B cell (primary cell): Measurements from ENCODE around the gene ZNF541. TPM values are rescaled to one million over a fixed set of nuclear protein-coding genes. Genes with fewer than 3 reads are reported as not detected.

Source experiments
- ATAC-seq: fragments of 200-7000 bp; cut with Tn5 transposase; one replicate; pipeline ENCODE4 v1.10.0; 2021; ENCODE audit warnings: low read depth, mild to moderate bottlenecking, moderate number of reproducible peaks, moderate library complexity
- CTCF ChIA-PET: fragments of 350-600 bp; sonication (Branson Sonifier 250); formaldehyde crosslinking; loops from one replicate; lab custom pipeline; 2021; ENCODE audit warnings: antibody characterized with exemption, inconsistent platforms; lab: Charles Lee
- POLR2A ChIA-PET: fragments of 350-600 bp; sonication (Branson Sonifier 250); formaldehyde crosslinking; loops from one replicate; lab custom pipeline; 2021; ENCODE audit warnings: antibody characterized with exemption; lab: Charles Lee
- DNase-seq: peaks from one replicate; pipeline ENCODE4 v3.0.0; 2013
- H2AFZ ChIP-seq: 2 replicates; pipeline ENCODE4 v1.6.1; 2012; ENCODE audit warnings: mild to moderate bottlenecking, low read depth, low read length; ENCODE audit not compliant: insufficient read depth, poor library complexity, severe bottlenecking
- H3K27ac ChIP-seq, 2 donors: 1 replicate in 1 of 2; 2 replicates in 1 of 2; pipeline ENCODE4 v1.5.1; 2012 to 2013; ENCODE audit warnings: low read length in 2 of 2, mild to moderate bottlenecking in 2 of 2, moderate library complexity in 1 of 2
- H3K27me3 ChIP-seq, 4 experiments: fragments of 200-600 bp in 1 of 4; sonication (generic) in 1 of 4; replicated peaks in 1 of 4; 1 replicate in 2 of 4; 2 replicates in 2 of 4; pipeline versions ENCODE4 v1.6.1 to v1.7.0; 2013 to 2016; ENCODE audit warnings: low read length in 3 of 4, mild to moderate bottlenecking in 2 of 4, mixed read lengths in 1 of 4, moderate library complexity in 1 of 4; ENCODE audit not compliant: insufficient read depth in 4 of 4, control insufficient read depth in 3 of 4; ENCODE audit errors: control extremely low read depth in 1 of 4
- H3K36me3 ChIP-seq, 2 experiments: replicated peaks in 1 of 2; 1 replicate in 1 of 2; 2 replicates in 1 of 2; pipeline versions ENCODE4 v1.6.1 to v1.7.1; 2013; ENCODE audit warnings: low read length in 1 of 2; ENCODE audit not compliant: insufficient read depth in 2 of 2, control insufficient read depth in 1 of 2; ENCODE audit errors: control extremely low read depth in 1 of 2, extremely low read depth in 1 of 2
- H3K4me1 ChIP-seq, 2 donors: fragments of 200-600 bp in 1 of 2; sonication (generic) in 1 of 2; 1 replicate in 1 of 2; 2 replicates in 1 of 2; pipeline versions ENCODE4 v1.5.1 to v1.6.1; 2013 to 2017; ENCODE audit warnings: low read length in 2 of 2; ENCODE audit not compliant: control insufficient read depth in 2 of 2, insufficient read depth in 2 of 2
- H3K4me2 ChIP-seq: replicated peaks from 2 replicates; pipeline ENCODE3; 2012; ENCODE audit warnings: mild to moderate bottlenecking, low read depth, low read length; ENCODE audit not compliant: poor library complexity, severe bottlenecking
- H3K4me3 ChIP-seq, 5 experiments: fragments of 200-600 bp in 1 of 5; sonication (generic) in 1 of 5; 1 replicate in 3 of 5; 2 replicates in 2 of 5; pipeline versions ENCODE4 v1.5.1 to v1.7.0; 2011 to 2016; ENCODE audit warnings: low read length in 4 of 5, mild to moderate bottlenecking in 4 of 5, low read depth in 2 of 5, control low read depth in 1 of 5, moderate library complexity in 1 of 5; ENCODE audit not compliant: insufficient read depth in 1 of 5; ENCODE audit errors: control extremely low read depth in 1 of 5, extremely low read depth in 1 of 5
- H3K79me2 ChIP-seq: fragments of 200-600 bp; sonication (generic); one replicate; pipeline ENCODE4 v1.6.0; 2016; ENCODE audit warnings: low read length; ENCODE audit not compliant: control insufficient read depth, insufficient read depth
- H3K9ac ChIP-seq: fragments of 200-600 bp; sonication (generic); 2 replicates; pipeline ENCODE4 v1.6.1; 2017; ENCODE audit warnings: mild to moderate bottlenecking, low read length, moderate library complexity
- H3K9me3 ChIP-seq, 3 donors: one replicate each; pipeline versions ENCODE4 v1.6.1 to v1.7.1; 2013; ENCODE audit warnings: low read length in 2 of 3; ENCODE audit not compliant: control insufficient read depth in 2 of 3, insufficient read depth in 1 of 3; ENCODE audit errors: control extremely low read depth in 1 of 3
- H4K20me1 ChIP-seq: 2 replicates; pipeline ENCODE4 v1.6.0; 2012; ENCODE audit warnings: mild to moderate bottlenecking, low read length; ENCODE audit not compliant: insufficient read depth, control insufficient read depth, poor library complexity, severe bottlenecking
- H3K27ac Mint-ChIP-seq: one replicate; pipeline ENCODE4 v1.8.0; 2021; ENCODE audit warnings: mixed read lengths
- H3K27me3 Mint-ChIP-seq: one replicate; pipeline ENCODE4 v1.8.0; 2021; ENCODE audit warnings: mixed read lengths
- H3K4me1 Mint-ChIP-seq: one replicate; pipeline ENCODE4 v1.8.0; 2021; ENCODE audit warnings: mixed read lengths
- H3K4me3 Mint-ChIP-seq: one replicate; pipeline ENCODE4 v1.8.0; 2021; ENCODE audit warnings: mixed read lengths
- H3K9me3 Mint-ChIP-seq: one replicate; pipeline ENCODE4 v1.8.0; 2022; ENCODE audit warnings: mixed read lengths; ENCODE audit not compliant: insufficient read depth
- EZH2 ChIP-seq: IDR thresholded peaks from 2 replicates; pipeline ENCODE4 v1.6.1; 2012; ENCODE audit warnings: borderline replicate concordance, low read depth, mild to moderate bottlenecking, moderate library complexity, low read length; ENCODE audit not compliant: insufficient read depth, poor library complexity, severe bottlenecking
- WGBS: methylation state at CpG from one replicate; pipeline ENCODE4 v1.1.5; 2013; ENCODE audit warnings: missing lambda C conversion rate; ENCODE audit not compliant: insufficient coverage; 5-methylcytosine and 5-hydroxymethylcytosine counted together
- intact Hi-C: fragments of 100-400 bp; cut with micrococcal nuclease; formaldehyde crosslinking; loops from one replicate; pipeline ENCODE4 v1.10.0; 2022
- polyA minus RNA-seq: library from RNA; depleted of rRNA, polyadenylated mRNA; stranded (reverse); fragments of >200 nt; gene quantifications from 2 replicates; pipeline ENCODE4 v1.2.3, GENCODE V29; 2012
- polyA plus RNA-seq: library from polyadenylated mRNA; depleted of rRNA; stranded (reverse); fragments of >200 nt; gene quantifications from 2 replicates; pipeline ENCODE4 v1.2.3, GENCODE V29; 2012
- total RNA-seq, 2 donors: library from RNA; stranded (reverse); fragments of 120-200 nt in 1 of 2; gene quantifications; 1 replicate in 1 of 2; 2 replicates in 1 of 2; pipeline versions ENCODE4 v1.2.3 to v1.2.4, GENCODE V29; 2013 to 2022
- TF ChIP-seq, protein P1 (sequence below): fragments of 200-600 bp; IDR thresholded peaks from one replicate; pipeline ENCODE4 v1.8.0; 2022; ENCODE audit warnings: antibody characterized with exemption, mild to moderate bottlenecking

ZNF541 gene, protein sequence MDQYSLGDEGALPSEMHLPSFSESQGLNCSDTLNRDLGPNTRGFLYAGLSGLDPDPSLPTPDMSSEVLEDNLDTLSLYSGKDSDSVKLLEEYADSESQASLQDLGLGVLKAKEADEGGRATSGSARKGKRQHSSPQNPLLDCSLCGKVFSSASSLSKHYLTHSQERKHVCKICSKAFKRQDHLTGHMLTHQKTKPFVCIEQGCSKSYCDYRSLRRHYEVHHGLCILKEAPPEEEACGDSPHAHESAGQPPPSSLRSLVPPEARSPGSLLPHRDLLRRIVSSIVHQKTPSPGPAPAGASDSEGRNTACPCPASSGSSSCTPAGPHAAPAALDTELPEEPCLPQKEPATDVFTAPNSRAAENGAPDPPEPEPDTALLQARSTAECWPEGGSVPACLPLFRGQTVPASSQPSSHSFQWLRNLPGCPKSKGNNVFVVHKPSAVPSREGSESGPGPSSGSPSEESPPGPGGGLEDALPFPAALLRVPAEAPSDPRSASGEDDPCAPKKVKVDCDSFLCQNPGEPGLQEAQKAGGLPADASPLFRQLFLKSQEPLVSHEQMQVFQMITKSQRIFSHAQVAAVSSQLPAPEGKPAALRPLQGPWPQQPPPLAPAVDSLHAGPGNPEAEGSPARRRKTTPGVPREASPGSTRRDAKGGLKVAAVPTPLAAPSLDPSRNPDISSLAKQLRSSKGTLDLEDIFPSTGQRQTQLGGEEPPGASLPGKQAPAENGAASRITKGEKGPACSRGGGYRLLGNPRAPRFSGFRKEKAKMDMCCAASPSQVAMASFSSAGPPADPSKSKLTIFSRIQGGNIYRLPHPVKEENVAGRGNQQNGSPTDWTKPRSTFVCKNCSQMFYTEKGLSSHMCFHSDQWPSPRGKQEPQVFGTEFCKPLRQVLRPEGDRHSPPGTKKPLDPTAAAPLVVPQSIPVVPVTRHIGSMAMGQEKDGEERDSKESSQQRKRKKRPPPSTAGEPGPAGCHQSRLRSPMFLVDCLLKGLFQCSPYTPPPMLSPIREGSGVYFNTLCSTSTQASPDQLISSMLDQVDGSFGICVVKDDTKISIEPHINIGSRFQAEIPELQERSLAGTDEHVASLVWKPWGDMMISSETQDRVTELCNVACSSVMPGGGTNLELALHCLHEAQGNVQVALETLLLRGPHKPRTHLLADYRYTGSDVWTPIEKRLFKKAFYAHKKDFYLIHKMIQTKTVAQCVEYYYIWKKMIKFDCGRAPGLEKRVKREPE (N-terminal part only)
- total RNA-seq: not detected in 2 replicates
- total RNA-seq (2013): not detected
- polyA plus RNA-seq: 0.03 TPM in 1 of 2 replicates, not detected in the other
- 0.07 TPM in 1 of 2 replicates, not detected in the other for polyA minus RNA-seq

DNA sequence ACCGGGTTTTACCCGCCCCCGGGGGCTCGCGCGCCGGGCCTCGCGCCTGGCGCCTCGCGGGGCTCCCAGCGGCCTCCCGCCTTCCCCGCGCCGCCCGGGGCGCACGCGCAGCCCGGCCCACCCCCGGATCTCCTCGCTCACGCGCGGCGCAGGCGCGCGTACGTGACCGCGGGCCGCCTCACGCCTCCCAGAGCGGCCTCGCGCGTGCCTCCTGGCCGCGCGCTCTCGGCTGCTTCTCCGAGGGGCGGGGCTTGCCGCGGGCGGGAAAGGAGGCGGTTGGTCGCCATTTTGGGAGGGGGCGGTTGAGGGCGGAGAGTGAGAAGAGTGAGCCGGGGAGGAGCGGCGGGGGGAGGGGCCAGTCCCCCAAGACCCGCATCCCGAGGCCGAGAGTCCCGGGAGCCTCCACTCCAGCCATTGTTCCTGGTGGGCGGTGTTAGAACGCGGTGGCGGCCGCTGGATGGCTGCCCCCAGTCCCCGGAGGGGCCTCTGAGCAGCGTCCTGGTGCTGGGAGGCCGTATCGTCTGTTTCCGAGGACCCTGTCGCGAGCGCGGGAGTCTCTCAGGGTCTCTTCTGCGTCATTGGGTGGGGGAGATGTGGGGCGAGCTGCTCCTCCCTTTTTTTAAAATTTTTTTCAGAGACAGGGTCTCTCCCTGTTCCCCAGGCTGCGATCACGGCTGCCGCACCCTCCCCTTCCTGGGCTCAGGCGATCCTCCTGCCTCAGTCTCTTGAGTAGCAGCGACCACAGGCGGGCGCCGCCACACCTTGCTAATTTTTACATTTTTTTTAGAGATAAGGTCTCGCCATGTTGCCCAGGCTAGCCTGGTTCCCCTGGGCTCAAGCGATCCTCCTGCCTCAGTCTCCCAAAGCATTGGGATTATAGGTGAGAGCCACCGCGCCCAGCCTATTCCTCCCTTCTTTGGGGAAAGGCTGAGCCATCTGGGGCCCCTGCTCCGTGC, at the start of gene ZNF541:
Gene ZNF541 (minus strand): TSS at position 78 of the 956 bp plus-strand sequence. CDS start 17,292 bp downstream, outside the sequence.
- H3K9ac ChIP-seq: peak within 1 kb of the TSS; percentile 13
- peak; percentile 28 for ATAC-seq
- CTCF ChIA-PET: no interaction called here
- peaks cover 24 to 28% of the 10 kb centered on the region in 2 donors for H3K4me1 ChIP-seq
- Mint-ChIP-seq H3K27ac (no peak within 1 kb of the TSS), H3K27me3 (peaks cover 40% of the 10 kb centered on the region), H3K9me3 (no peaks in the 10 kb centered on the region), H3K4me3 (peak within 1 kb of the TSS; percentile 44), H3K4me1 (peaks cover 22% of the 10 kb centered on the region)
- intact Hi-C loops: no loop called here
- POLR2A ChIA-PET: no interaction called here
- peaks cover 0 to 20% (median 0%) of the 10 kb centered on the region in 3 donors for H3K9me3 ChIP-seq
- TF ChIP-seq, protein P1, sequence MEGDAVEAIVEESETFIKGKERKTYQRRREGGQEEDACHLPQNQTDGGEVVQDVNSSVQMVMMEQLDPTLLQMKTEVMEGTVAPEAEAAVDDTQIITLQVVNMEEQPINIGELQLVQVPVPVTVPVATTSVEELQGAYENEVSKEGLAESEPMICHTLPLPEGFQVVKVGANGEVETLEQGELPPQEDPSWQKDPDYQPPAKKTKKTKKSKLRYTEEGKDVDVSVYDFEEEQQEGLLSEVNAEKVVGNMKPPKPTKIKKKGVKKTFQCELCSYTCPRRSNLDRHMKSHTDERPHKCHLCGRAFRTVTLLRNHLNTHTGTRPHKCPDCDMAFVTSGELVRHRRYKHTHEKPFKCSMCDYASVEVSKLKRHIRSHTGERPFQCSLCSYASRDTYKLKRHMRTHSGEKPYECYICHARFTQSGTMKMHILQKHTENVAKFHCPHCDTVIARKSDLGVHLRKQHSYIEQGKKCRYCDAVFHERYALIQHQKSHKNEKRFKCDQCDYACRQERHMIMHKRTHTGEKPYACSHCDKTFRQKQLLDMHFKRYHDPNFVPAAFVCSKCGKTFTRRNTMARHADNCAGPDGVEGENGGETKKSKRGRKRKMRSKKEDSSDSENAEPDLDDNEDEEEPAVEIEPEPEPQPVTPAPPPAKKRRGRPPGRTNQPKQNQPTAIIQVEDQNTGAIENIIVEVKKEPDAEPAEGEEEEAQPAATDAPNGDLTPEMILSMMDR: no peak
- no peak for TF ChIP-seq EZH2
- 22% methylated on average over 78 of the region's 89 CpGs for WGBS
- H2AFZ ChIP-seq: peak within 1 kb of the TSS; percentile 55
- H4K20me1 ChIP-seq: no peaks in the 10 kb centered on the region
- no peaks in the 10 kb centered on the region for H3K36me3 ChIP-seq
- peak; percentile 56 for DNase-seq
- peak within 1 kb of the TSS; percentile 75 for H3K4me2 ChIP-seq
- no peak within 1 kb of the TSS for H3K27ac ChIP-seq
- peak within 1 kb of the TSS in 4 of 5 experiments; percentile 13 to 50 (median 37) for H3K4me3 ChIP-seq
- H3K27me3 ChIP-seq: peaks cover 0 to 46% (median 25%) of the 10 kb centered on the region in 4 experiments
- no peaks in the 10 kb centered on the region for H3K79me2 ChIP-seq
